ENCODE data around the gene PLSCR1.

Gene PLSCR1

GRCh38 chr3:146473726-146474125, 70.7 kb downstream of the PLSCR1 start:
- no peak for DNase-seq (ENCODE audit: low read depth)

GRCh38 chr3:146472611-146473010, 71.8 kb downstream of the PLSCR1 start:
- DNase-seq (ENCODE audit: low read depth), result no peak

DNA sequence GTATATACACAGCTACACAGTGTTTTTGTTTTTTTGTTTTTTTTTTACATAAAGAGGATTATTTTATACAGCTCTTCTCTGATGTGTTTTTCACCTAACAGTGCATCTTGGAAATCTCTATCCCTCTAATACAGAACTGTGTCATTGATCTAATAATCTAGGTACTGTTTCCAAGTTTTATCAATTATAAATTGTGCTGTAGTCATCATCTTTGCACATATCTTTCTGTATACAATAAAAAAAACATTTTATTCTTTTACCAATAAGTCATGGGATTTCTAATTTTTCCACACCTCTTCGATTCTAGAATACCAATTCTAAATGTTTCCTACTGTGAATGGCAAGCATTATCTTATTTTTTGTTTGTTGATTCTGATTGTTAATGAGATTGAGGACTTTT, 73.4 kb downstream of the PLSCR1 start:
- no peak for DNase-seq (ENCODE audit: low read depth)

DNA sequence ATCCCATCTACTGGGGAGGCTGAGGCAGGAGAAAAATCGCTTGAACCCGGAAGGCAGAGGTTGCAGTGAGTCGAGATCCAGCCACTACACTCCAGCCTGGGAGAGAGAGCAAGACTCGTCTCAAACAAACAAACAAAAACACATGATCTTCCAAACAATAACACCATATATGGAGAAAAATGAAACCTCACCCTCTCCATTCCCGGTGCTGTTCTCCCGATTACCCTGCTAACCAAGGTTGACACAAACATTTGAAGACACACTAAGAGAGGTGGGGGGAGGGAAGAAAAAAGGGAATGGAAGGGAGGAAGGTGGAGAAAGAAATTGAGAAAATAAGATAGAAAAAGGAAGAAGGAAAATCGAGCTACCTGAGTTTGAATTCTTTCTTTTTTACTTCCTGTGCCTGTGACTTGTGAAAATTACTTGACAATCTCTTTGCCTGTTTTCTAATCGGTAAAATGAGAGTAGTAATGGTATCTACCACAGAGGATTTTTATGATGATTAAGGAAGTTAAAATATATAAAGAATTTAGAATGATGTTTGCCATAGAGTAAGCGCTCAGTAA, 73.9 kb downstream of the PLSCR1 start:
- no peak for DNase-seq (ENCODE audit: low read depth)

GRCh38 chr3:146469150-146470017, 75.0 kb downstream of the PLSCR1 start, which contains the start of gene PLSCR2:
PLSCR2 (minus strand) TSS chr3:146469561; CDS start chr3:146459904, 9,657 bp downstream.
- no peak for DNase-seq (ENCODE audit: low read depth)

- no peak for DNase-seq (ENCODE audit: low read depth)
Observed at GRCh38 chr3:146468671-146469149, 75.7 kb downstream of the PLSCR1 start.

DNA sequence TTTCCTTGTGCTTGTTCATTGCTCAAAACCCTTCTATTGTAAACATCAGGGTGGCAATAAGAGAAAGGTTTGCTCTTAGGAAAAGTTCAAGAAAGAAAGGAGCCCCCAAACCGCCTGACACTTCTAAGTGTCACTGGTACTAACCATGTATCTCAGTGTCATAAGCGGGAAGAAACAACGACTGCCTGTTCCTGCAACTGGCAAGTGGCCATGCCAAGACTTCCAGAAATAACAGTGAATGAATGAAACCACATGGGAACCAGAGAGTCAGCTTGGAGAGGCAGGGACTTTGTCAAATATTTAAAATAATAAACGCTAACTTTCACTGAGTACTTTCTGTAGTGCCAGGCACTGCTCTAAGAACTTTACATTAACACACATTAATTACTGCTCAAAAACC, 76.2 kb downstream of the PLSCR1 start:
- DNase-seq (ENCODE audit: low read depth), result no peak

DNA sequence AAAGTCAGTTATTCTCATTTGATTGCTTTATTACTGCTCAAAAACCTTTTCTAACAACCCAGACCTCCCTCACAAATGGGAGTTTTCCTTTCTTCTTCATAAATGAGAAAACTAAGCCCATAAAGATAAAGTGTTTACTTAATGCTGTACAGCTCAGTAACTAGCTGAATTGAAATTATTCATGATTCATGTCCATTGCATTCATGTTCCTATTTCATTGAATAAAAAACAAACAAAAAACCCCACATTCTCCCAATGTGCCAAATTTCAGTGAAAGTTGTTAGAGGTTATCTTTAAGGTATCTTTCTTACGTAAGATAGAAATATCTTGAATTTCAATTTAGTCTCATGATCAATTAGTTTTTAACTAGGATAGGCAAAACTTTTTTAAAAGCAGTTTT, 77.8 kb downstream of the PLSCR1 start:
- no peak for DNase-seq (ENCODE audit: low read depth)

DNA sequence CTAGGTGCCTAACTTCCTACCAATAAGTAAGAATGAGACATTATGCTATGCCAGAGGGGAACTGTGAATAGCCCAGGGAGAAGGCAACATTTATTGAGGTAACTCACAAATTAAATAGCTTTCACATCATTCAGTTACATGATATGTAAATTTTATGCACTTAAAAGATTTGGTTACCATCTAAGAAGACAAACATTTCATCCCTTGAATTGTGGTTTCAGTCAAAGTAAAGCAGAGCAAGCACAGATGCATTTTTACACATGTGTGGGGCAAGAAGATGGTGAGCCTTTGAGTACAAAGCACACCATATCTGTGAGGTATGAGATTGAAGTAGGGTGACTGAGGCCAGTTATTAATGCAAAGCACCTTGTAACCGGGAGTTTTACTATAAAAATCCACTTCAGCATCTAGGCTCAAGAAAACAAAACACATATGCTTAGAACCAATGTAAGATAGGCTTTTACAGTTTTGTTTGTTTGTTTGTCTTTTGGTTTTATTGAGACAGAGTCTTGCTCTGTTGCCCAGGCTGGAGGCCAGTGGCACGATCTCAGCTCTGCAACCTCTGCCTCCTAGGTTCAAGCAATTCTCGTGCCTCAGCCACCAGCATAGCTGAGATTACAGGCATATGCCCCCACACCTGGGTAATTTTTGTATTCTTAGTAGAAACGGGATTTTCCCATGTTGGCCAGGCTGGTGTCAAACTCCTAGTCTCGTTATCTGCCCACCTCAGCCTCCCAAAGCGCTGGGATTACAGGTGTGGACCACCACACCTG, 78.5 kb downstream of the PLSCR1 start:
- no peak for DNase-seq (ENCODE audit: low read depth)

Measured in HS-27A (cell line).